HG03097 (cell line): ENCODE measurements around the gene PC.
"Not testable (repeated sequence)": the region's sequence is repeated elsewhere in the genome, so short reads cannot be mapped to it uniquely, and the experiment has no call there.

Source experiments
- ATAC-seq: cut with Tn5 transposase; IDR thresholded peaks from one replicate; pipeline ENCODE4 v1.9.1; 2021; ENCODE audit not compliant: unreplicated experiment, low FRiP score

PC gene

GRCh38 chr11:66981976-66982578 is 23.9 kb upstream of the PC start:
- no peak for ATAC-seq

- no peak for ATAC-seq
Observed at GRCh38 chr11:66979336-66979980, 21.3 kb upstream of the PC start.

GRCh38 chr11:66978717-66979116 is 20.5 kb upstream of the PC start:
- ATAC-seq = no peak

GRCh38 chr11:66978229-66978628 is 20.0 kb upstream of the PC start:
- ATAC-seq = no peak

- no peak for ATAC-seq
Observed at GRCh38 chr11:66976925-66977324, 18.7 kb upstream of the PC start.

- no peak for ATAC-seq
Observed at GRCh38 chr11:66976028-66976467, 17.9 kb upstream of the PC start.

- no peak for ATAC-seq
Observed at GRCh38 chr11:66975405-66976027, 17.3 kb upstream of the PC start.

GRCh38 chr11:66974724-66975404 is 16.7 kb upstream of the PC start, which contains the start of gene C11orf86:
Gene C11orf86 (plus strand): TSS chr11:66975304. CDS start chr11:66975363, 59 bp downstream.
- no peak for ATAC-seq

- ATAC-seq = no peak
Observed at GRCh38 chr11:66973956-66974580, 15.9 kb upstream of the PC start.

- ATAC-seq = no peak
Observed at GRCh38 chr11:66971488-66971887, 13.3 kb upstream of the PC start.

GRCh38 chr11:66970807-66971442 is 12.7 kb upstream of the PC start:
- ATAC-seq = no peak

GRCh38 chr11:66970371-66970806 is 12.2 kb upstream of the PC start:
- ATAC-seq = no peak

GRCh38 chr11:66969584-66970225 is 11.5 kb upstream of the PC start:
- ATAC-seq = no peak

GRCh38 chr11:66967670-66968425 is 9.7 kb upstream of the PC start:
- no peak for ATAC-seq

GRCh38 chr11:66966351-66966750 is 8.2 kb upstream of the PC start:
- ATAC-seq = no peak

GRCh38 chr11:66964495-66964894 is 6.3 kb upstream of the PC start:
- no peak for ATAC-seq

GRCh38 chr11:66962801-66963200 is 4.6 kb upstream of the PC start:
- no peak for ATAC-seq

- ATAC-seq = no peak
Observed at GRCh38 chr11:66962247-66962646, 4.1 kb upstream of the PC start.

- not testable (repeated sequence) for ATAC-seq
Observed at GRCh38 chr11:66961691-66962213, 3.6 kb upstream of the PC start.
